Activated CD4-positive, alpha-beta T cell treated with anti-CD3 and anti-CD28 coated beads for 4 hours (primary cell): ENCODE results near the gene CHDH.

Experiments
- DNase-seq, 2 donors: peaks; one replicate each; pipeline ENCODE4 v3.0.0-alpha.2; 2020

CHDH gene

GRCh38 chr3:53823956-53824657, 22.1 kb downstream of the CHDH start:
- DNase-seq, result no peak

GRCh38 chr3:53823026-53823955, 22.9 kb downstream of the CHDH start:
- DNase-seq, result no peak

GRCh38 chr3:53822331-53822741, 23.9 kb downstream of the CHDH start:
- no peak for DNase-seq

- DNase-seq, result no peak
Measured at GRCh38 chr3:53821631-53822121, 24.5 kb downstream of the CHDH start.

GRCh38 chr3:53820756-53821580, 25.3 kb downstream of the CHDH start:
- DNase-seq, result no peak

GRCh38 chr3:53820084-53820483, 26.1 kb downstream of the CHDH start:
- DNase-seq, result no peak

- no peak for DNase-seq
Measured at GRCh38 chr3:53819163-53819868, 26.9 kb downstream of the CHDH start.

GRCh38 chr3:53818221-53819162, 27.7 kb downstream of the CHDH start:
- no peak for DNase-seq

- DNase-seq, result no peak
Measured at GRCh38 chr3:53817809-53818208, 28.4 kb downstream of the CHDH start.

GRCh38 chr3:53817211-53817610, 29.0 kb downstream of the CHDH start:
- DNase-seq, result no peak

GRCh38 chr3:53816425-53816824, 29.8 kb downstream of the CHDH start:
- DNase-seq, result no peak

- DNase-seq, result no peak
Measured at GRCh38 chr3:53815651-53816050, 30.6 kb downstream of the CHDH start.

- no peak for DNase-seq
Measured at GRCh38 chr3:53815067-53815466, 31.2 kb downstream of the CHDH start.

- DNase-seq, result no peak
Measured at GRCh38 chr3:53813876-53814275, 32.3 kb downstream of the CHDH start.

GRCh38 chr3:53813229-53813628, 33.0 kb downstream of the CHDH start:
- DNase-seq, result no peak

- DNase-seq, result no peak
Measured at GRCh38 chr3:53812434-53812833, 33.8 kb downstream of the CHDH start.

GRCh38 chr3:53811143-53811927, 34.9 kb downstream of the CHDH start:
- DNase-seq, result no peak

GRCh38 chr3:53809764-53810400, 36.3 kb downstream of the CHDH start:
- DNase-seq, result no peak

- DNase-seq, result no peak
Measured at GRCh38 chr3:53809267-53809666, 37.0 kb downstream of the CHDH start.

GRCh38 chr3:53808496-53808895, 37.7 kb downstream of the CHDH start:
- DNase-seq, result no peak
